ENCODE results near the gene TNFRSF1A.

- TF ChIP-seq CTCF (IDR thresholded peaks at IDR 0.05; ENCODE audit: insufficient read depth, low read length, poor library complexity, severe bottlenecking) = no peak
- no peak for TF ChIP-seq EZH2phosphoT487 (conservative IDR thresholded peaks at IDR 0.05; ENCODE audit: low read length)
Observed at GRCh38 chr12:6363010-6363329, 21.1 kb upstream of the TNFRSF1A start.

All from SU-DHL-6 (cell line).